ENCODE results near the gene MYO16. TPM values are rescaled to one million over a fixed set of nuclear protein-coding genes. Genes with fewer than 3 reads are reported as not detected.

MYO16 gene
- total RNA-seq, 6 experiments from 2014 or later, result not detected

- no peak overlapping the region for H3K27ac Mint-ChIP-seq
- peaks cover 12% of the 10 kb centered on the region for H3K4me1 Mint-ChIP-seq (ENCODE audit: low read depth)
- no peaks in the 10 kb centered on the region for H3K9me3 Mint-ChIP-seq
- H3K4me3 Mint-ChIP-seq, result no peak overlapping the region
- no peak for TF ChIP-seq CTCF (IDR thresholded peaks at IDR 0.05)
- DNase-seq, result no peak
- no peaks in the 10 kb centered on the region; the same call in 1 of the 2 replicates for H3K27me3 Mint-ChIP-seq (ENCODE audit: insufficient read depth)
- no peaks in the 10 kb centered on the region for H3K36me3 Mint-ChIP-seq (ENCODE audit: low read depth)
Measured at GRCh38 chr13:109162248-109163036, 533.0 kb downstream of the MYO16 start.

GRCh38 chr13:109163037-109163379 is 533.6 kb downstream of the MYO16 start:
- peaks cover 6% of the 10 kb centered on the region for H3K4me1 Mint-ChIP-seq (ENCODE audit: low read depth)
- H3K27me3 Mint-ChIP-seq (ENCODE audit: insufficient read depth), result no peaks in the 10 kb centered on the region; the same call in 1 of the 2 replicates
- H3K27ac Mint-ChIP-seq, result no peak overlapping the region
- no peak overlapping the region for H3K4me3 Mint-ChIP-seq
- no peaks in the 10 kb centered on the region for H3K36me3 Mint-ChIP-seq (ENCODE audit: low read depth)
- H3K9me3 Mint-ChIP-seq, result no peaks in the 10 kb centered on the region
- no peak for DNase-seq
- TF ChIP-seq CTCF (IDR thresholded peaks at IDR 0.05), result no peak

- H3K27me3 Mint-ChIP-seq (ENCODE audit: insufficient read depth), result no peaks in the 10 kb centered on the region; the same call in 1 of the 2 replicates
- DNase-seq, result no peak
- no peaks in the 10 kb centered on the region; the same call in 1 of the 2 replicates for H3K4me1 Mint-ChIP-seq (ENCODE audit: low read depth)
- H3K9me3 Mint-ChIP-seq, result no peaks in the 10 kb centered on the region
- H3K36me3 Mint-ChIP-seq (ENCODE audit: low read depth), result no peaks in the 10 kb centered on the region
- H3K27ac Mint-ChIP-seq, result no peak overlapping the region
- no peak overlapping the region for H3K4me3 Mint-ChIP-seq
- no peak for TF ChIP-seq CTCF (IDR thresholded peaks at IDR 0.05)
Measured at GRCh38 chr13:109165417-109165904, 536.0 kb downstream of the MYO16 start.

- H3K36me3 Mint-ChIP-seq (ENCODE audit: low read depth), result no peaks in the 10 kb centered on the region
- no peaks in the 10 kb centered on the region for H3K9me3 Mint-ChIP-seq
- H3K4me3 Mint-ChIP-seq, result no peak overlapping the region
- no peak for DNase-seq
- H3K27ac Mint-ChIP-seq, result no peak overlapping the region
- no peaks in the 10 kb centered on the region for H3K4me1 Mint-ChIP-seq (ENCODE audit: low read depth)
- no peaks in the 10 kb centered on the region; the same call in 1 of the 2 replicates for H3K27me3 Mint-ChIP-seq (ENCODE audit: insufficient read depth)
- no peak for TF ChIP-seq CTCF (IDR thresholded peaks at IDR 0.05)
Measured at GRCh38 chr13:109166804-109167203, 537.4 kb downstream of the MYO16 start.

- no peaks in the 10 kb centered on the region for H3K4me1 Mint-ChIP-seq (ENCODE audit: low read depth)
- H3K9me3 Mint-ChIP-seq, result no peaks in the 10 kb centered on the region
- no peak for DNase-seq
- H3K27me3 Mint-ChIP-seq (ENCODE audit: insufficient read depth), result no peaks in the 10 kb centered on the region; the same call in 1 of the 2 replicates
- TF ChIP-seq CTCF (IDR thresholded peaks at IDR 0.05), result no peak
- H3K4me3 Mint-ChIP-seq, result no peak overlapping the region
- H3K36me3 Mint-ChIP-seq (ENCODE audit: low read depth), result no peaks in the 10 kb centered on the region
- H3K27ac Mint-ChIP-seq, result no peak overlapping the region
Measured at GRCh38 chr13:109172136-109172535, 542.7 kb downstream of the MYO16 start.

Measured in HFFc6 (cell line).